K562 (cell line): Measurements from ENCODE around the gene MIR17HG. TPM values are rescaled to one million over a fixed set of nuclear protein-coding genes. Genes with fewer than 3 reads are reported as not detected.

Experiments used
- polyA plus RNA-seq, 8 experiments: library from polyadenylated mRNA; depleted of rRNA in 4 of 8; stranded (reverse) in 5 of 8; unstranded in 3 of 8; fragments of >200 nt; fragmentation: Nextera tagmentation in 2 of 8; fragmentation: Illumina TruSeq in 1 of 8; extraction: Ambion mirVana in 2 of 8; extraction: Trizol in 1 of 8; gene quantifications; 2 replicates each; pipeline versions ENCODE4 v1.2.1 to v1.2.3, GENCODE V29; 2011 to 2014; ENCODE audit warnings: inconsistent platforms in 1 of 8, missing spikeins in 1 of 8
- total RNA-seq, 7 experiments: library from RNA; depleted of rRNA in 6 of 7; stranded (reverse); fragments of >200 nt in 6 of 7; fragmentation: Illumina TruSeq in 2 of 7; extraction: Trizol in 2 of 7; gene quantifications; 2 replicates each; pipeline versions ENCODE4 v1.2.1 to v1.2.3, GENCODE V29; 2011 to 2021; ENCODE audit warnings: low replicate concordance in 1 of 7
- TF ChIP-seq, protein P1 (sequence below): fragments of 450-650 bp; IDR thresholded peaks from 2 replicates; pipeline ENCODE4 v1.6.1; 2018; ENCODE audit not compliant: partially characterized antibody
- TF ChIP-seq, protein P2 (sequence below), 2 experiments: fragments of 450-650 bp in 1 of 2; sonication (generic) in 1 of 2; formaldehyde crosslinking; conservative IDR thresholded peaks; 2 replicates each; pipeline versions ENCODE4 v1.4.0 to v1.8.1; 2020 to 2022; ENCODE audit warnings: mild to moderate bottlenecking in 1 of 2, missing genetic modification reagents in 1 of 2
- TF ChIP-seq, protein P3 (sequence below): sonication (generic); formaldehyde crosslinking; IDR thresholded peaks from 2 replicates; pipeline ENCODE4 v1.8.1; 2023; ENCODE audit warnings: mild to moderate bottlenecking, missing genetic modification reagents

The MIR17HG gene
- total and polyA plus RNA-seq, 9 of the 15 experiments (the other 6 are each of a cell fraction or from before 2014, with no cell fraction given): 44.2 to 218 (median 77.8) TPM

DNA sequence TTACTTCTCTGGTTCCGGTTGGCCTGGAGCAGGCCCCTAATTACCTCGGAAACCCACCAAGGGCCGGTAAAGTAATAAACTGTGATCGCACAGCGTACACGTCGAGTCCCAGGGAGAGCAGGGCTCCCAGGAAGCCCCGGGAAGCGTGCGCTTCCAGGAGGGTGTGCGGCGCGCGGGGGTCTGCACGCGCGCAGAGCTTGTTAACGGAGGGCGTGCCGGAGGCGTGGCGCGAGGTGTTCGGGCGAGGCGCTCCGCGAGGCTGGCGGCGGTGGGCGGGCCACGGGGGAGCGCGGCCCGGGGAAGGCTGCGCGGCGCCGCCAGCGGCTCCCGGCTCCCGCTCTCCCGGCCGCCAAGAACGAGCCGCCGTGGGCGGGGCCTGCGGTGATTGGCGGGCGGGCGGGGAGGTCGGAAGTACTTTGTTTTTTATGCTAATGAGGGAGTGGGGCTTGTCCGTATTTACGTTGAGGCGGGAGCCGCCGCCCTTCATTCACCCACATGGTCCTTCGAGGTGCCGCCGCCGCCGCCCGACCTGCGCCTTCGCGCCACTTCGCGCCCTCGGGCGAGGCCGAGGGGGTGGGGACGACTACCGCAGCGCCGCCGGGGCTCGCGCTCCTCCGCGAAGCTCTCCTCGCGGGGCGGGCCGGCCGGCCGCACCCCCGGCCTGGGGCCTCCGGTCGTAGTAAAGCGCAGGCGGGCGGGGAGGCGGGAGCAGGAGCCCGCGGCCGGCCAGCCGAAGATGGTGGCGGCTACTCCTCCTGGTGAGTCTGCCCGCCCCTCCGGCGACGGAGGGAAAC, at the start of gene MIR17HG (continued):
- TF ChIP-seq, protein P1, sequence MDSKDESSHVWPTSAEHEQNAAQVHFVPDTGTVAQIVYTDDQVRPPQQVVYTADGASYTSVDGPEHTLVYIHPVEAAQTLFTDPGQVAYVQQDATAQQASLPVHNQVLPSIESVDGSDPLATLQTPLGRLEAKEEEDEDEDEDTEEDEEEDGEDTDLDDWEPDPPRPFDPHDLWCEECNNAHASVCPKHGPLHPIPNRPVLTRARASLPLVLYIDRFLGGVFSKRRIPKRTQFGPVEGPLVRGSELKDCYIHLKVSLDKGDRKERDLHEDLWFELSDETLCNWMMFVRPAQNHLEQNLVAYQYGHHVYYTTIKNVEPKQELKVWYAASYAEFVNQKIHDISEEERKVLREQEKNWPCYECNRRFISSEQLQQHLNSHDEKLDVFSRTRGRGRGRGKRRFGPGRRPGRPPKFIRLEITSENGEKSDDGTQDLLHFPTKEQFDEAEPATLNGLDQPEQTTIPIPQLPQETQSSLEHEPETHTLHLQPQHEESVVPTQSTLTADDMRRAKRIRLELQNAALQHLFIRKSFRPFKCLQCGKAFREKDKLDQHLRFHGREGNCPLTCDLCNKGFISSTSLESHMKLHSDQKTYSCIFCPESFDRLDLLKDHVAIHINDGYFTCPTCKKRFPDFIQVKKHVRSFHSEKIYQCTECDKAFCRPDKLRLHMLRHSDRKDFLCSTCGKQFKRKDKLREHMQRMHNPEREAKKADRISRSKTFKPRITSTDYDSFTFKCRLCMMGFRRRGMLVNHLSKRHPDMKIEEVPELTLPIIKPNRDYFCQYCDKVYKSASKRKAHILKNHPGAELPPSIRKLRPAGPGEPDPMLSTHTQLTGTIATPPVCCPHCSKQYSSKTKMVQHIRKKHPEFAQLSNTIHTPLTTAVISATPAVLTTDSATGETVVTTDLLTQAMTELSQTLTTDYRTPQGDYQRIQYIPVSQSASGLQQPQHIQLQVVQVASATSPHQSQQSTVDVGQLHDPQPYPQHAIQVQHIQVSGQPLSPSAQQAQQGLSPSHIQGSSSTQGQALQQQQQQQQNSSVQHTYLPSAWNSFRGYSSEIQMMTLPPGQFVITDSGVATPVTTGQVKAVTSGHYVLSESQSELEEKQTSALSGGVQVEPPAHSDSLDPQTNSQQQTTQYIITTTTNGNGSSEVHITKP: no peak
- TF ChIP-seq, protein P2, sequence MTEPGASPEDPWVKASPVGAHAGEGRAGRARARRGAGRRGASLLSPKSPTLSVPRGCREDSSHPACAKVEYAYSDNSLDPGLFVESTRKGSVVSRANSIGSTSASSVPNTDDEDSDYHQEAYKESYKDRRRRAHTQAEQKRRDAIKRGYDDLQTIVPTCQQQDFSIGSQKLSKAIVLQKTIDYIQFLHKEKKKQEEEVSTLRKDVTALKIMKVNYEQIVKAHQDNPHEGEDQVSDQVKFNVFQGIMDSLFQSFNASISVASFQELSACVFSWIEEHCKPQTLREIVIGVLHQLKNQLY (CRISPR knock-in tag; conservative IDR thresholded peaks at IDR 0.05): peak in 1 of 2 experiments; percentile 95; a peak in 2 of 4 replicates
- TF ChIP-seq, protein P3, sequence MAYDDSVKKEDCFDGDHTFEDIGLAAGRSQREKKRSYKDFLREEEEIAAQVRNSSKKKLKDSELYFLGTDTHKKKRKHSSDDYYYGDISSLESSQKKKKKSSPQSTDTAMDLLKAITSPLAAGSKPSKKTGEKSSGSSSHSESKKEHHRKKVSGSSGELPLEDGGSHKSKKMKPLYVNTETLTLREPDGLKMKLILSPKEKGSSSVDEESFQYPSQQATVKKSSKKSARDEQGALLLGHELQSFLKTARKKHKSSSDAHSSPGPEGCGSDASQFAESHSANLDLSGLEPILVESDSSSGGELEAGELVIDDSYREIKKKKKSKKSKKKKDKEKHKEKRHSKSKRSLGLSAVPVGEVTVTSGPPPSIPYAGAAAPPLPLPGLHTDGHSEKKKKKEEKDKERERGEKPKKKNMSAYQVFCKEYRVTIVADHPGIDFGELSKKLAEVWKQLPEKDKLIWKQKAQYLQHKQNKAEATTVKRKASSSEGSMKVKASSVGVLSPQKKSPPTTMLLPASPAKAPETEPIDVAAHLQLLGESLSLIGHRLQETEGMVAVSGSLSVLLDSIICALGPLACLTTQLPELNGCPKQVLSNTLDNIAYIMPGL (CRISPR knock-in tag): peak; percentile 99
